Esophagus (tissue), 2 donors: ENCODE measurements around the gene ISY1. TPM values are rescaled to one million over a fixed set of nuclear protein-coding genes. Genes with fewer than 3 reads are reported as not detected.
"Not testable (repeated sequence)": the region's sequence is repeated elsewhere in the genome, so short reads cannot be mapped to it uniquely, and the experiment has no call there.

Experiments
- H3K27ac ChIP-seq, 2 donors: one replicate each; pipeline ENCODE4 v1.5.1; 2013; ENCODE audit warnings: low read depth in 2 of 2, mild to moderate bottlenecking in 2 of 2, inconsistent platforms in 1 of 2, low read length in 1 of 2, moderate library complexity in 1 of 2
- H3K27me3 ChIP-seq, 2 donors: one replicate each; pipeline ENCODE4 v1.6.1; 2013; ENCODE audit warnings: low read length in 2 of 2, control low read depth in 1 of 2, mild to moderate bottlenecking in 1 of 2; ENCODE audit not compliant: insufficient read depth in 2 of 2, control insufficient read depth in 1 of 2
- H3K36me3 ChIP-seq, 2 donors: one replicate each; pipeline ENCODE4 v1.6.1; 2013; ENCODE audit warnings: low read length in 1 of 2; ENCODE audit not compliant: control insufficient read depth in 2 of 2, insufficient read depth in 2 of 2
- H3K4me1 ChIP-seq, 2 donors: one replicate each; pipeline ENCODE4 v1.6.1; 2013; ENCODE audit warnings: low read length in 1 of 2; ENCODE audit not compliant: control insufficient read depth in 2 of 2, insufficient read depth in 2 of 2
- H3K4me3 ChIP-seq, 2 donors: one replicate each; pipeline ENCODE4 v1.5.1; 2013; ENCODE audit warnings: low read length in 2 of 2, mild to moderate bottlenecking in 2 of 2, low read depth in 1 of 2, moderate library complexity in 1 of 2
- H3K9me3 ChIP-seq, 2 donors: one replicate each; pipeline ENCODE4 v1.6.1; 2013; ENCODE audit warnings: mild to moderate bottlenecking in 2 of 2, low read depth in 1 of 2, low read length in 1 of 2, moderate library complexity in 1 of 2; ENCODE audit not compliant: control insufficient read depth in 2 of 2, insufficient read depth in 1 of 2
- WGBS, 2 donors: extraction: QIAGEN DNeasy Blood & Tissue Kit; methylation state at CpG; one replicate each; pipeline ENCODE4 v1.1.7; 2013; 5-methylcytosine and 5-hydroxymethylcytosine counted together
- polyA plus RNA-seq, 2 donors: library from polyadenylated mRNA; stranded (reverse); fragments of 200-250 nt; gene quantifications; one replicate each; pipeline ENCODE4 v1.2.3, GENCODE V29; 2013
- donor health status: healthy with polysubstance abuse.
- donor health status: Bipolar disorder and iron deficiency.

The ISY1 gene
- polyA plus RNA-seq, 2 donors: 14.9 to 22.1 TPM

DNA sequence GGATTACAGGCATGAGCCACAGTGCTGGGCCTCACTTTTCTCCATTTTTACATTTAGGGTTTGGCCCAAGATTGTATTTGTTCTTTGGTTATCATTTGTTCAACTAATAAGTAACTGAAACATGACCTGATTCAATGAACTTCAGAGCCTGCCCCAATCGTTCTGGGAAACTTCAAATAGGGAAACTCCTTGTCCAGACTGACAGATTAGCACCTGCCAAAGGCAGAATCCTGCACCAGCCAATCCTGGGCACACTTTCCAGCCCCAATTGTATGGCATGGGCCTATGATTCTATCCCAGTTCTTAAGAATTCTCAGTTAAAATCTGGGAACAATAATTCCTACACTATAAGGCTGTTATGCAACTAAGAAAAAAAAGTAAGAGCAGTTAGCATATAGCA lies 21.0 kb downstream of the ISY1 start:
- Histone ChIP-seq H3K27me3 (no peaks in the 10 kb centered on the region), H3K4me3 (no peak overlapping the region), H3K4me1 (no peaks in the 10 kb centered on the region), H3K36me3 (peaks cover 2 to 3% of the 10 kb centered on the region in 2 donors), H3K9me3 (no peaks in the 10 kb centered on the region), H3K27ac (no peak overlapping the region)
- WGBS, 2 donors: 56 to 73% methylated on average over 1 of the region's 1 CpG

DNA sequence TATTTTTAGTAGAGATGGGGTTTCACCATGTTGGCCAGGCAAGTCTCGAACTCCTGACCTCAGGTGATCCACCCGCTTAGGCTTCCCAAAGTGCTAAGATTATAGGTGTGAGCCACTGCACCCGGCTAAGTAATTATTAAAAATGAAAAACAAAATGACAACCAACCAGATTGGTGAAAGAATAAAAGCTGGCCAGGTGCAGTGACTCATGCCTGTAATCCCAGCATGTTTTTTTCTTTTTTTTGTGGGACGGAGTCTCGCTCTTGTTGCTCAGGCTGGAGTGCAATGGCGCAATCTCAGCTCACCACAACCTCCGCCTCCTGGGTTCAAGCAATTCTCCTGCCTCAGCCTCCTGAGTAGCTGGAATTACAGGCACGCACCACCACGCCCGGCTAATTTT lies 24.6 kb downstream of the ISY1 start:
- H3K4me3 ChIP-seq, H3K4me1 ChIP-seq, H3K9me3 ChIP-seq, H3K27ac ChIP-seq, H3K27me3 ChIP-seq: not testable (repeated sequence)
- WGBS, 2 donors: 80 to 84% methylated on average over 10 of the region's 10 CpGs
- H3K36me3 ChIP-seq: peaks cover 14 to 21% of the 10 kb centered on the region in 2 donors

DNA sequence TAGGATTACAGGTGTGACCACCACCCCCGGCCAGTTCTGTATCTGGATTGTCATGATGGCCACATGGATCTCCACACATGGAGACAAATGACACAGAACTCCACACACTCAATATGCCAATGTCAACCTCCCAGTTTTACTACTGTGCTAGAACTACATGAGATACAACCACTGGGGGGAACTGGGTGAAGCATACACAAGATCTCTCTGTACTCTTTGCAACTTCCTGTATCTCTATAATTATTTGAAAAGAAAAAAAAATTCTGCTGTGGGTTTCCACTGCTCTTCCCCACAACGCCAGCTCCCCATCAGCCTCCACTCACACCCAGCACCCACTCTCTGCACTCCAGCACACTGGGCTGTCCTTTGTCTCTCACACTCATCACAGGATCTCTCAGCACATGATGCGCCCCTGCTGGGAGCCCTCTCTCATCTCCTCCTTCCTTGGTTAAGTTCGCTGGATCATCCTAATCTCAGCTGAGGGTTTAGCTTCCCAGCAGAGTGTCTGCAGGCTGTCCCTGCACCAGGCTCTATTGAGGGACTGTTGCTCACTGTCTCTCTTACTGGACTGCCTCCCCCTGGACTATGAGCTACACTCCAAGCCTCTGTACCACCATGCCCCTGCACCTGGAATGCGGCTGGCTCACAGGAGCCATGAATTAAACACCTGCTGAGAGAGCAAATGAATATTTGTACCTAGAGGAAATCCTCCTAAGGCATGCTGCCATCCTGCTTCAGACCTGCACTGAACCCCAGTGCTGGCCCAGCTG lies 28.6 kb downstream of the ISY1 start:
- Histone ChIP-seq H3K4me3 (no peak overlapping the region), H3K27me3 (no peaks in the 10 kb centered on the region), H3K4me1 (peaks cover 0 to 2% of the 10 kb centered on the region in 2 donors), H3K36me3 (peaks cover 19 to 44% of the 10 kb centered on the region in 2 donors), H3K9me3 (no peaks in the 10 kb centered on the region), H3K27ac (no peak overlapping the region)
- 82 to 88% methylated on average over 5 of the region's 5 CpGs for WGBS, 2 donors

DNA sequence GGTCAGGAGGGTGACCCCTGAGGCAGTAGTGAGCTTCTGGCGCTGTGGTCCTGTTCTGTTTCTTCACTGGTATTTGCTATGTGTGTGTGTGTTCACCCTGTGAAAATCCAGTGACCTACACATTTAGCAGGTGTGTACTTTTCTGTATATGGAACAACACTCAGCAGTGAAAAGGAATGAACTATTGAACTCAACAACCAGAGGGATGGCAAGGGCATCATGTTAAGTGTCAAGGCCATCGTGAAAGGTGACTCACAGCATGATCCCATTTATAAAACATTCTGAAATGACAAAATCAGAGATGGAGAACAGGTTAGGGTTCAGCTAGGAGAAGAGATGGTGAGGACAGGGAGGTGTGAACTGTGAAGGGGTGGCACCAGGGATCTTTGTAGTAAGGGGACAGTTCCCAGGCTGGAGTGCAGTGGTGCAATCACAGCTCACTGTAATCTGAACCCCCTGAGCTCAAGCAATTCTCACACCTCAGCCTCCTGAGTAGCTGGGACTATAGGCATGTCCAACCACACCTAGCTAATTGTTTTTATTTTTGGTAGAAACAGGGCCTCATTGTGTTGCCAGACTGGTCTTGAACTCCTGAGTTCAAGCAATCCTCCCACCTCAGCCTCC lies 29.3 kb downstream of the ISY1 start:
- no peaks in the 10 kb centered on the region for H3K9me3 ChIP-seq
- WGBS, 2 donors: 75 to 78% methylated on average over 2 of the region's 2 CpGs
- H3K27ac ChIP-seq: no peak overlapping the region
- H3K4me3 ChIP-seq: no peak overlapping the region
- H3K36me3 ChIP-seq: peaks cover 19 to 48% of the 10 kb centered on the region in 2 donors
- H3K4me1 ChIP-seq: peaks cover 0 to 2% of the 10 kb centered on the region in 2 donors
- no peaks in the 10 kb centered on the region for H3K27me3 ChIP-seq

DNA sequence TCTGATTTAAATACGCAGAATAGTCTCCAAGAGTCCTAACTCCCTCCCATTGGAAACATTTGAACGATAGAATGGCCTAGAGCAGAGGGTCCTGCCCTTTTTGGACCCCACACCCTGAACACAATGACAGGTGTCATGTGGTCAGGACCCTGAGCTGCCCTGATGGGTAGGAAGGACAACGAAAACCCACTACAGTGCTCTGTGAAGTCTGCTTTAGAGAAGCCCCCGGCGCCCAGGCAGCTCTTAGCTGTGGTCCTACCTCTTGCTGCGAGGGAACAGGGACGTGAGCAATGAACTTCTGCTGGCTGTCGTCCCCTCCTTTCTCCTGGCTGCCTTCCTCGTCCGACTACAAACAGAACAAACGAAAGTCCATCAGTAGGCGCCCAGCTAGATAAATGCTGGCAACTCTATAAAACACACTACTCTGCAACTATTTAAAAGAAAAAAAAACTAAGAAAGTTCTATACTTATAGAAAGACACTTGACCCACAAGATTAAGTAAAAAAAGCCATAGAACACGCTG lies 30.5 kb downstream of the ISY1 start:
- Histone ChIP-seq H3K4me1 (peaks cover 0 to 2% of the 10 kb centered on the region in 2 donors), H3K27ac (no peak overlapping the region), H3K4me3 (no peak overlapping the region), H3K9me3 (no peaks in the 10 kb centered on the region), H3K36me3 (peaks cover 19 to 48% of the 10 kb centered on the region in 2 donors), H3K27me3 (no peaks in the 10 kb centered on the region)
- 91% methylated on average over 13 of the region's 13 CpGs for WGBS, 2 donors

DNA sequence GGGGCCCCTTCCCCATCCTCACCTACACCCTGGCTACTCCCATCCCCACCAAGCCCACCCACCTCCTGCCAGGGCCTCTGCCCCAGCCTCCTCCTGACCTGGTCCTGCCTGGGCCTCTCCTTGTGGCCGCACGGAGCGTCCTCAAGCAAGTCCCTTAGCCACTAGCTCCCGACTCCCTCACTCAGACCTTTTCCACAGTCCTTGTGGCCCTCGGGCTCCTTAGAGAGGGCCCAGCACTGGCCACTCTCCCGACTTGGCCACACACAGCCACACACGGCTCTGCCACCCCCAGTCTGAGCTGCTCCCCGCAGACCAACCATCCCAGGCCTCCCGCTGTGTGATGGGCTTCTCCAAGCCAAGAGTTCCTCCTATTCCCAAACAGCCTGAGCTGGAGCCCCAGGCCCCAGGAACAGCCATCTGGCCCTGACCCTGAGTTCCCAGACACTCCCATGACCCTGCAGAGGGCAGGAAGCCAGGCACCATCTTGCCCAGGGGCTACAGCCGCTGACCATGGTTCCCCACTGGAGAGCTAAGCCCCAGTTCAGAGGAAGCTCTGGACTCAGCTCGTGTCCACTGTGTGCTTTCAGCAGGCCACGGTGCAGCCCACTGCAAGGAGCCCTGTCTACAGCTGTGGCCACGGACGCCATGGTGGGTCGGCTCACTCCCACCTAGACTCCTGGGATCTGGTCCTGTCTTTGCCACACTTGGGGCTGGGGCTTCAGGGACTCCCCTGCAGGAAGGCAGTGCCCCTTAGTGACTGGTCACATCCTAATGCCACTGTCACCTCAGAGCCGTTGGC lies 32.3 kb downstream of the ISY1 start:
- Histone ChIP-seq H3K36me3 (peaks cover 11 to 41% of the 10 kb centered on the region in 2 donors), H3K27ac (no peak overlapping the region), H3K4me1 (peaks cover 0 to 2% of the 10 kb centered on the region in 2 donors), H3K27me3 (no peaks in the 10 kb centered on the region), H3K9me3 (no peaks in the 10 kb centered on the region), H3K4me3 (no peak overlapping the region)
- WGBS, 2 donors: 90 to 95% methylated on average over 16 of the region's 16 CpGs

DNA sequence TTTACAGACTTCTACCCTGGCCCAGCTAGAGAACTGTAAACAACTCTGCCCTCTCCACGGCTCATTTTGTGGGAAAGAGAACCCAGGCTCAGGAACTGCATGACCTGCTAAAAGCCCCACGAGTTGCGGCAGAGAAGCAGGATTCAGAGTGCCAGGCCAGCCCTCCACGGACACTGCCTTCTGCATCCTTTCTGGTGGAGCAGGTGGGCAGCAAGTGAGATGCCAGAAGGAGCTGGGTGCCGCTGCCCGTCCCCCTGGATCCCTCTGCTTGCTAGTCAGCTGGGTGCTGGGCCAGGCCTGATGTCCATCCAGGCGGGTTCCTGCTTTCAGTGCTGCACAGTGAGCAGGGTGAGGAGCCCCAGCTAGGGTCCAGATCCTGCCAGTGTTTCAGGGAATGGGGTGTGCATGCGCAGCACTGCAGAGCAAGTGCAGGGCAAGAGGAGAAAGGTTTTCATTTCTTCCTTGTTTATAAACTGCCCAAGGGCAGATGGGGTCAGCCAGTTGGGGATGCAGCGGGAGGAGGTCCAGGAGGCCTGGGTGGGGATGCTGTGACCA lies 34.1 kb downstream of the ISY1 start:
- no peak overlapping the region for H3K4me3 ChIP-seq
- H3K27me3 ChIP-seq: no peaks in the 10 kb centered on the region
- no peaks in the 10 kb centered on the region for H3K4me1 ChIP-seq
- H3K9me3 ChIP-seq: no peaks in the 10 kb centered on the region
- H3K36me3 ChIP-seq: peaks cover 5 to 33% of the 10 kb centered on the region in 2 donors
- no peak overlapping the region for H3K27ac ChIP-seq
- 84 to 85% methylated on average over 9 of the region's 9 CpGs for WGBS, 2 donors

DNA sequence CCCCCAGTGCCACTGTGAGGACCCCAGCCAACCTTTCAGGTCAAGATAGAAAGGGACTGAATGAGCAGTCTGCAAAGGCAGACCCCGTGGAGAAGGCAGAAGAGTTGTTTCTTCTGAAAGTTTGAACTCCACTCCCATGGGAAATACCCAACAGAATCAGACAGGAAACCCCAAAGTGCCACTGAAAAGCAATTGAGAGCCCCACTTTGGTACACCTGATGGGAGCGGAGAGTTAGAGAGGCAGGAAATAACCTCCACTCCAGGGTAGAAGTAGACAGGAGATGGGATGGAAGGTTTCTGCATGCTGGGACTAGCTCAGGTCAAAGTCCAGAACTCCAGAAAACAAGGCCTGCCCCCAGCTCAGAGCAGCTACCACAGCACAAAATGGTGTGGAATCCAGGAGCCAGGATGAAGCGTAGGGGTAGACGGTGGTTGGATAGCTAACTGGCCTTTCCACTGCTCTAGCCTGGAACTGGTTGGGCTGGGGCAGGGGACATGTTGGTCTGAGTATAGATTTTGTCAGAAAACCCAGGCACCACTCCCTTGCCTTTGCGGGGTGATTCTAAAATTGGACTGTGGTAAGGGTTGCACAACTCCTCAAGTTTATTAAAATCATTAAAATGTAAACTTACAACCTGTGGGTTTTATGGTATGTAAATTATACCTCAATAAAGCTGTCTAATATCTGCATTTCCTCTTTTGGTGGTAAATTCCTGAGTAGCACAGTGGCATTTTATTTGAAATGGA lies 37.4 kb downstream of the ISY1 start:
- Histone ChIP-seq H3K36me3 (peaks cover 0 to 9% of the 10 kb centered on the region in 2 donors), H3K27me3 (no peaks in the 10 kb centered on the region), H3K4me3 (no peak overlapping the region), H3K9me3 (no peaks in the 10 kb centered on the region), H3K27ac (peak overlapping the region in 1 of 2 donors; percentile 92), H3K4me1 (peaks cover 7 to 9% of the 10 kb centered on the region in 2 donors)
- WGBS, 2 donors: 54 to 56% methylated on average over 5 of the region's 5 CpGs
